ENCODE measurements around the gene DISC1. TPM values are rescaled to one million over a fixed set of nuclear protein-coding genes. Genes with fewer than 3 reads are reported as not detected.
"Not testable (repeated sequence)": the region's sequence is repeated elsewhere in the genome, so short reads cannot be mapped to it uniquely, and the experiment has no call there.

The DISC1 gene
- polyA plus RNA-seq, 1 experiment: 2.3 TPM

DNA sequence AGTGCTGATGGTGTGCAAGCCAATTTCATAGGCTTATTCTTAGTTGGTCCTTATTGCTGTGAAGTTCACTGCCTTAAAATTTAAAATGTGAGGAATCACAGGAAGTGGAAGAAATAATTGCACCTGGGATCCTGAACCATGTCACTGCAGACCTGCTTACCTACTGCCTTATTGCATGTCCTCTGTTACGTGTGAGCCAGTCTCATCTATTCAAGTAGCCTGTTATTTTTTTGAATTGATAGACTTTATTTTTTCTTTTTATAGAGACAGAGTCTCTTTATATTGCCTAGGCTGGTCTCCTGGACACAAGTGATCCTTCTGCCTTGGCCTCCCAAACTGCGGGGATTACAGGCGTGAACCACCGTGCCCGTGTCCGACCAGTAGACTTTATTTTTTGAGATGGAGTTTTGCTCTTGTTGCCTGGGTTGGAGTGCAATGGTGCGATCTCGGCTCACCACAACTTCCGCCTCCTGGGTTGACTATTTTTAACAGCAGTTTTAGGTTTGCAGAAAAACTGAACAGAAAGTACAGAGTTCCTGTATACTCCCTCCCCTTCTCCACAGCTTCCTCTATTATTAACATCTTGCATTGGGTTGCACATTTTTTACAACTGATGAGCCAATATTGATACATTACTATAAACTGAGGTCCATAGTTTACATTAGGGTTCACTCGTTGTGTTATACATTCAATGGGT, 14.0 kb upstream of the DISC1 start:
- DNase-seq (ENCODE audit: low read depth): no peak
- H3K27me3 ChIP-seq (ENCODE audit: control insufficient read depth, insufficient read depth, low read length): no peaks in the 10 kb centered on the region; the same call in 1 of the 2 replicates
- no peaks in the 10 kb centered on the region for H3K36me3 ChIP-seq (ENCODE audit: control insufficient read depth, insufficient read depth, low read length)
- TF ChIP-seq, protein P1, sequence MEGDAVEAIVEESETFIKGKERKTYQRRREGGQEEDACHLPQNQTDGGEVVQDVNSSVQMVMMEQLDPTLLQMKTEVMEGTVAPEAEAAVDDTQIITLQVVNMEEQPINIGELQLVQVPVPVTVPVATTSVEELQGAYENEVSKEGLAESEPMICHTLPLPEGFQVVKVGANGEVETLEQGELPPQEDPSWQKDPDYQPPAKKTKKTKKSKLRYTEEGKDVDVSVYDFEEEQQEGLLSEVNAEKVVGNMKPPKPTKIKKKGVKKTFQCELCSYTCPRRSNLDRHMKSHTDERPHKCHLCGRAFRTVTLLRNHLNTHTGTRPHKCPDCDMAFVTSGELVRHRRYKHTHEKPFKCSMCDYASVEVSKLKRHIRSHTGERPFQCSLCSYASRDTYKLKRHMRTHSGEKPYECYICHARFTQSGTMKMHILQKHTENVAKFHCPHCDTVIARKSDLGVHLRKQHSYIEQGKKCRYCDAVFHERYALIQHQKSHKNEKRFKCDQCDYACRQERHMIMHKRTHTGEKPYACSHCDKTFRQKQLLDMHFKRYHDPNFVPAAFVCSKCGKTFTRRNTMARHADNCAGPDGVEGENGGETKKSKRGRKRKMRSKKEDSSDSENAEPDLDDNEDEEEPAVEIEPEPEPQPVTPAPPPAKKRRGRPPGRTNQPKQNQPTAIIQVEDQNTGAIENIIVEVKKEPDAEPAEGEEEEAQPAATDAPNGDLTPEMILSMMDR (IDR thresholded peaks at IDR 0.05; ENCODE audit: insufficient read depth, low read depth, low read length): no peak
- POLR2A ChIA-PET: no interaction called here
- CTCF ChIA-PET: interaction anchor here (0.8 to 1.3 kb wide), 3 partner anchors 11 to 255 kb away, joined by 3 read pairs; no protein-coding TSS in a partner anchor
- H3K4me3 ChIP-seq (ENCODE audit: low read depth, low read length): no peak overlapping the region

DNA sequence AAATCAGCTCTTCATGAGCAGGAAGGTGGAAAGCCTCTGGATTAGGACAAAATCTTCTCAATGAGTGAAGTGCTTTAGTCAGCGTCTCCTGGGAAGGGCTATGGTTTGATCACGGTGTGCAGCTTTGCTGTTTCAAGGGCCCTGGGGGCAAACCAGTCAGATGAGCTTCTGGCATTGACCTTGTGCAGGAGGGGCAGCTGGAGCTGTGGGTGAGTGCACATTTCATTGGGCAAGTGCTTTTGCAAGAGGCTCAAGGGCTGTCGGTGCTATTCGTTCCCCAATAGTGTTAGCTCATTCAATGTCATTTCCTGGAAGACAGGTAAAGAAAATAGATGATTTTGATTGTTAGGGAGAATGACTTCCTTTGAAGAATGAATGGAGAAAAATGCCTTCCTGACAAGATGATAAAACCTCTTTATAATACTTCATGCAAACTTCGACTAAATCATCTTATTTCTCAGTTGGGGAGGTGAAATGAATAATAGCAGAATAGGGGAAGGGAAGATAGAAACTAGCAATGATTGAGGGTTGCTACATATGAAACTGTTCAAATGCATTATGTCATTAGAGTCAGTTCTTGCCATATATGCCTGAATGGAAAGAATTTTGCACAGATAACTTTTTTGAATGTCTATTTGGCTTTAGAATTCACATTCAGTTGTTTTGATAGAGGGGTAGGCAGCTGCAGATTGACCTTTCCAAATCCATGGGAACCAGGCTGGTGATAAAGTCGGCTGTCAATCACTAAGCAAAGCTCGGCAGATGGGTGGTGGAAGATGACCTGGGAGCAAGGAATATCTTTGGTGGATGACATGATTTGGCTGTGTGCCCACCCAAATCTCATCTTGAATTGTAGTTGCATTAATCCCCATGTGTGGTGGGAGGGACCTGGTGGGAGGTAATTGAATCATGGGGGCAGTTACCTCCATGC, 12.9 kb upstream of the DISC1 start:
- TF ChIP-seq, protein P1 (IDR thresholded peaks at IDR 0.05; ENCODE audit: insufficient read depth, low read depth, low read length): no peak
- H3K4me3 ChIP-seq (ENCODE audit: low read depth, low read length): no peak overlapping the region
- CTCF ChIA-PET: interaction anchor here (0.8 kb wide), 1 partner anchor 22 kb away, joined by 3 read pairs; no protein-coding TSS in a partner anchor
- H3K36me3 ChIP-seq (ENCODE audit: control insufficient read depth, insufficient read depth, low read length): no peaks in the 10 kb centered on the region
- H3K27me3 ChIP-seq (ENCODE audit: control insufficient read depth, insufficient read depth, low read length): no peaks in the 10 kb centered on the region; the same call in 1 of the 2 replicates
- POLR2A ChIA-PET: no interaction called here
- DNase-seq (ENCODE audit: low read depth): no peak

DNA sequence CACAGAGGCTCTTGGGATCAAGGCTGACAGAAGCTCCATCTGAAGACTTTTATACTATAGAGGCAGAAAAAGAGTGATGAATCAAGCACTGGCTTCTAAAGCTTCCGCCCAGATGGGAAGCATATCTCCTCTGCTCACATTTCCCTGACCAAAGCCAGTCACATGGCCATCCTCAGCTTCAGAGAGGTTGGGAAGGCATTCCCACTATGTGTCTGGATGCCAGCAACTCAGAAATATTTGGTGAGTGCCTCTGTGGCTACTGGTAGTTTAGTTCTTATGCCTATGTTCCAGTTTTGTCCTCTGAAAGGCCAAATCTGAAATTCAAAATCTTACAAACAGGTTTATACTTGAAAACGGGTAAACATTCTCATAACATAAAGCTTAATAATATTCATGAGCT, 9.9 kb upstream of the DISC1 start:
- CTCF ChIA-PET: interaction anchor here (1.0 to 1.6 kb wide), 3 partner anchors 9 to 13 kb away, joined by 3 to 5 read pairs (median 3); no protein-coding TSS in a partner anchor
- DNase-seq (ENCODE audit: low read depth): no peak
- Histone ChIP-seq H3K36me3 (ENCODE audit: control insufficient read depth, insufficient read depth, low read length) (no peaks in the 10 kb centered on the region), H3K27me3 (ENCODE audit: control insufficient read depth, insufficient read depth, low read length) (no peaks in the 10 kb centered on the region; the same call in 1 of the 2 replicates), H3K4me3 (ENCODE audit: low read depth, low read length) (no peak overlapping the region)
- TF ChIP-seq, protein P1 (IDR thresholded peaks at IDR 0.05; ENCODE audit: insufficient read depth, low read depth, low read length): no peak
- POLR2A ChIA-PET: no interaction called here

DNA sequence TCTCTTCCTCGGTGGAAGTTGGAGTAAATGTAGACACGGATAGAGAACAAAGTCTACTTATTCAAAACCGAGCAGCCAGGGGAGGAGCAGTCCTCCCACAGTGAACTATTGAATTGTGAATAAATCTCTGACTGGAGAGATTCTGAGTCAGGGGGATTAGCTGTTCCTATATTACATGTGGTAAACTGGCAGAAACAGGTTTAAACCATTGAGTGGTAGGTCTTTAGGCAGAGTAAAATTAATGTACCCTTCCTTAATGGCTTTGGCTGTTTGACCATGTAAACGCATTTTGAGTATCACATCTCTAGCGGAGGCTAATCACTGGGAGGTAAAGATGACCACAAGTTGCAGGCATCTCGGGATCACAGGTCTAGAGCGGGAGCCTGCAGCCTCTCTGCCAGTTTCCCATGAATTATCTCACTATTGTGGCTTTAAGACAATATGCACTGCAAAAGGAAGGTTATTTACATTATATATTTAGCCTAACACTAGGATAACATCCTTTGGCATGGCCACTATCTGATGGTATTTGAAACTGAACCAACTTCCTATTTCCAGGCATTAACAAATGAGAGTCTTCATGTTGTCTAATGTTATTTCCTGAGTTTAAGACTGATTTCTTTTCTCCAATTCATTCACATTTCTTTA, 7.9 kb upstream of the DISC1 start:
- Histone ChIP-seq H3K36me3 (ENCODE audit: control insufficient read depth, insufficient read depth, low read length) (no peaks in the 10 kb centered on the region), H3K4me3 (ENCODE audit: low read depth, low read length) (no peak overlapping the region), H3K27me3 (ENCODE audit: control insufficient read depth, insufficient read depth, low read length) (no peaks in the 10 kb centered on the region)
- TF ChIP-seq, protein P1 (IDR thresholded peaks at IDR 0.05; ENCODE audit: insufficient read depth, low read depth, low read length): no peak
- CTCF ChIA-PET: no interaction called here
- DNase-seq (ENCODE audit: low read depth): no peak
- POLR2A ChIA-PET: no interaction called here

DNA sequence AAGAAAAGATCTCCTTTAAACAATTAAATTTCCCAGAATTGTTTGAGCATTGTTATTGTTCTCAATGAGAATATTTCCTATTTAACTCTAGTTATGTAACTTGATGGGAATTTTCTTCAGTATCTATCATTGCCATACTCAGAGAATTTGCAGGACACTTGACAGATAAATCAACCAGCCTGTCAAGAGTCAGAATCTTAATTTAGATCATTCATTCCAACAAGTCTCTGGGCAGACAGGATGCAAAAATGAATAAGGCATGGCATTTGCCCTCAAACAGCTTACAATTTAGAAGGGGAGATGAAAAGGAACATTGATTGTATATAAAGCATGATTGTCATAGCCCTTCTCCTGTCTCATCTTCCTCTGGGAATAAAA, 7.3 kb upstream of the DISC1 start:
- CTCF ChIA-PET: no interaction called here
- Histone ChIP-seq H3K4me3 (ENCODE audit: low read depth, low read length) (no peak overlapping the region), H3K27me3 (ENCODE audit: control insufficient read depth, insufficient read depth, low read length) (no peaks in the 10 kb centered on the region), H3K36me3 (ENCODE audit: control insufficient read depth, insufficient read depth, low read length) (no peaks in the 10 kb centered on the region)
- no peak for DNase-seq (ENCODE audit: low read depth)
- POLR2A ChIA-PET: no interaction called here
- TF ChIP-seq, protein P1 (IDR thresholded peaks at IDR 0.05; ENCODE audit: insufficient read depth, low read depth, low read length): no peak

DNA sequence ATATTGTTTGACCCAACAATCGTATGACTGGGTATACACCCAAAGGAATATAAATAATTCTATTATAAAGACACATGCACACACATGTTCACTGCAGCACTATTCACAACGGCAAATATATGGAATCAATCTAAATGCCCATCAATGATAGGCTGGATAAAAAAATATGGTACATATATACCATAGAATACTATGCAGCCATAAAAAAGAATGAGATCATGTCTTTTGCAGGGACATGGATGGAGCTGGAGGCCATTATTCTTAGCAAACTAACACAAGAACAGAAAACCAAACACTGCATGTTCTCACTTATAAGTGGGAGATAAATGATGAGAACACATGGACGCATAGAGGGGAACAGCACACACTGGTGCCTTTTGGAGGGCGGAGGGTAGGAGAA, 1.5 kb upstream of the DISC1 start:
- H3K36me3 ChIP-seq (ENCODE audit: control insufficient read depth, insufficient read depth, low read length); H3K4me3 ChIP-seq (ENCODE audit: low read depth, low read length); POLR2A ChIA-PET; DNase-seq (ENCODE audit: low read depth); H3K27me3 ChIP-seq (ENCODE audit: control insufficient read depth, insufficient read depth, low read length): not testable (repeated sequence)
- CTCF ChIA-PET: interaction anchor here (0.9 to 1.4 kb wide), 2 partner anchors 9 to 22 kb away, joined by 3 read pairs; no protein-coding TSS in a partner anchor

Measured in BJ (cell line).